Esophagus squamous epithelium (tissue), 4 donors: ENCODE data around the gene RBM46.

Source experiments
- CTCF ChIP-seq, 6 experiments: fragments of 450-650 bp in 4 of 6; fragments of 200-600 bp in 2 of 6; sonication (generic) in 2 of 6; IDR thresholded peaks; one replicate each; pipeline ENCODE4 v1.5.1; 2016 to 2019; ENCODE audit warnings: antibody characterized with exemption in 6 of 6, mild to moderate bottlenecking in 4 of 6, moderate library complexity in 4 of 6
- POLR2A ChIP-seq, 4 donors: fragments of 450-650 bp; IDR thresholded peaks; one replicate each; pipeline ENCODE4 v1.6.1; 2017; ENCODE audit warnings: antibody characterized with exemption in 4 of 4, mild to moderate bottlenecking in 4 of 4, moderate library complexity in 3 of 4

- TF ChIP-seq CTCF (IDR thresholded peaks at IDR 0.05) (peak in 2 of 6 experiments; percentile 16 to 25), POLR2A (IDR thresholded peaks at IDR 0.05) (no peak)
These were observed 73.3 kb downstream of the RBM46 start for GRCh38 chr4:154854362-154854761.
